ENCODE results near the gene FBRSL1. TPM values are rescaled to one million over a fixed set of nuclear protein-coding genes. Genes with fewer than 3 reads are reported as not detected.
"Not testable (repeated sequence)": the region's sequence is repeated elsewhere in the genome, so short reads cannot be mapped to it uniquely, and the experiment has no call there.

The FBRSL1 gene
- total RNA-seq, 1 experiment from 2014 or later, result 1.5 TPM

DNA sequence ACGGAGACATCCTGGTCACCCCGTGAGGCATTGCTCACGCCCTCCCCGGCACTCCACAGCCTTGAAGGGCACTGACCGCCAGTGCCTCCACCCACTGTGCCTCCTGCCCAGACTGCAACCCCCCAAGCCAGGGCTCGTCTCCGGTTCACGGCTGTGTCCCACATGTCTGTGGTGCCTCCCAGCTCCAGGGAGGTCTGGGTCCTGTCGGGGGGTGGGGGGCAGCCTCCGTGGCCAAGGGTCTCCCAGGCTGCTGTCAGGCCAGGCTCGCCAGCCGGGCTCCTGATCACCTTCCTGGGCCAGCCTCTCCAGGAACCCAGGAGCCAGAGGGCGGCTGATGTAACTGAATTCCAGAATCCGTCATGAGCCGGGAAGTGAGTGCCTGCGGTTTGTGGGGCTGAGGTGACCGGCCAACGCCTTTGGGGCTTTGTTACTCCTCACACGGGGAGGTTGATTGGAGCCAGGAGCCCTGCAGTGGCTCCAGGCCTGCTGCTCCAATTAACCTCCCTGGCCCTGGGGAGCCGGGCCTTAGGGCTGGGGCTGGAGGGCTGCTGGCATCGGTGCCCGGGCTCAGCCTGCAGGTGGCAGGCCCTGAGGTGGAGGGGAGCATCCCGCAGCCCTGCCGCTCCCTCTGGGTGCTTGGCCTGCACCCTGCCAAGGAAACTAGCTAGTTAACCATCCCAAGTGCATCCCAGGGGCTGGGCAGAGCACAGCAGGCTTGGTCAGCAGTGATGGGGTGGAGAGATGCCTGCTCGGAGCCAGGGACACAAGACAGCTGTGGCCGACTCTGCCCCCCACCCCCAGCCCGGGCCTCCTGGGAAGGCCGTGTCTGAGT lies 36.4 kb upstream of the FBRSL1 start:
- peak; percentile 92 for DNase-seq (ENCODE audit: low spot score)

DNA sequence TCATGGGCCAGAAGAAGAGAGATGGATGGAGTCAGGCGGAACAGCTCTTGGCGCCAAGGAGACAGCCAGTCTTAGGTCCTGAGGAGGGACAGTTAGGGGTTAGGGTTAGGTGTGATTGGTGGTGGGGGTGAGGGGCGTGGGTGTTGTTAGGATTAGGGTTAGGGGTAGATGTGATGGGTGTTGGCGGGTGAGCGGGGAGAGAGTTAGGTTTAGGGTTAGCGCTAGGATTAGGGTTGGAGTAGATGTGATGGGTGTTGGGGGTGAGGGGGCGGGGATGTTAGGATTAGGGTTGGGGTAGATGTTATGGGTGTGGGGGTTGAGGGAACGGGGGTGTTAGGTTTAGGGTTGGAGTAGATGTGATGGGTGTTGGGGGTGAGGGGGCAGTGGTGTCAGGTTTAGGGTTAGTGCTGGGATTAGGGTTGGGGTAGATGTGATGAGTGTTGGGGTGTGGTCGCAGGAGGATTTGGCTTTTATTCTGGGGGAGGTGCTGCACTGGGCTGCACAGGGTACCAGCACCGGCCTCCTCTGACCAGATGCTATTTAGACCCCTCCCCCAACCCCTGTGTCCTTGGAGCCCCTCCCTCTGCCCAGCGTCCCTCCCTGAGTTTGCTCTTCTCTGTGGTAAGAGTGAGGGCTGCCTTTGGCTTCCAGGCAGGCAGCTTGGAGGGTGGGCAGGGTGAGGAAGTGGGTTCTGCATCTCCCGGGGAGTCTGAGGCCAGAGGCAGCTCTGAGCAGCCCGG lies 35.6 kb upstream of the FBRSL1 start:
- DNase-seq (ENCODE audit: low spot score), result no peak

DNA sequence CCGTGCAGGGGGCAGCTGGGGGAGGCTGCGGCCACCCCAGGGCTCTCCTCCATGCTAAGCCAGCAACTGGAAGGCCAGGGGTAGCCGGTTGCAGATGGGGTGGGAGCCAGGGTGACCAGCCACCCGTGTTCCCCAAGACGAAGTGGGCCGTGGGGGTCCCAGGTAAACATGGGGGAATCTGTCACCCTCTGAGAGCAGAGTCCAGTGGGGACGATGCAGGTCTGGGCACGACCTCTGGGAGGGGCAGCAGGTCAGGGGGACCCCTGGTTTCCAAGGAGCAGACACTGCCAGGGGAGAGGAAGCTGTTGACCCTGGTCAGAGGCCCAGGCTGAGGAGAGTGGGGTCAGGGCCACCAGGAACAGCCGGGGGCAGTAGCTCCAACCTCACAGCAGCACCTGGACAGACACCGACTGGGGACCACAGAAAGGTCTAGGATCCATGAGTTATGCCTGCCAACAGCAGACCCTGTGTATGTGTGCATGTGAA lies 35.0 kb upstream of the FBRSL1 start:
- DNase-seq (ENCODE audit: low spot score), result no peak

DNA sequence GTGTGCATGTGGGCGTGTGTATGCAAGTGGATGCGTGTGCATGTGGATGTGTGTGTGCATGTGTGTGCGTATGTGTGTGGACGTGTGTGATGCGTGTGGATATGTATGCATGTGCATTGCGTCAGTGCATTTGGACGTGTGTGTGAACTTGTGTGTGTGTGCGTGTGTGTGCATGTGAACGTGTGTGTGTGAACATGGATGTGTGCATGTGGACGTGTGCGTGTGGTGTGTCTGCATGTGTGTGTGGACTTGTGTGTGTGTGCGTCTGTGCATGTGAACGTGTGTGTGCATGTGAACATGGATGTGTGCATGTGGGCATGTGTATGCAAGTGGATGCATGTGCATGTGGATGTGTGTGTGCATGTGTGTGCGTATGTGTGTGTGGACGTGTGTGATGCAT lies 34.4 kb upstream of the FBRSL1 start:
- no peak for DNase-seq (ENCODE audit: low spot score)

DNA sequence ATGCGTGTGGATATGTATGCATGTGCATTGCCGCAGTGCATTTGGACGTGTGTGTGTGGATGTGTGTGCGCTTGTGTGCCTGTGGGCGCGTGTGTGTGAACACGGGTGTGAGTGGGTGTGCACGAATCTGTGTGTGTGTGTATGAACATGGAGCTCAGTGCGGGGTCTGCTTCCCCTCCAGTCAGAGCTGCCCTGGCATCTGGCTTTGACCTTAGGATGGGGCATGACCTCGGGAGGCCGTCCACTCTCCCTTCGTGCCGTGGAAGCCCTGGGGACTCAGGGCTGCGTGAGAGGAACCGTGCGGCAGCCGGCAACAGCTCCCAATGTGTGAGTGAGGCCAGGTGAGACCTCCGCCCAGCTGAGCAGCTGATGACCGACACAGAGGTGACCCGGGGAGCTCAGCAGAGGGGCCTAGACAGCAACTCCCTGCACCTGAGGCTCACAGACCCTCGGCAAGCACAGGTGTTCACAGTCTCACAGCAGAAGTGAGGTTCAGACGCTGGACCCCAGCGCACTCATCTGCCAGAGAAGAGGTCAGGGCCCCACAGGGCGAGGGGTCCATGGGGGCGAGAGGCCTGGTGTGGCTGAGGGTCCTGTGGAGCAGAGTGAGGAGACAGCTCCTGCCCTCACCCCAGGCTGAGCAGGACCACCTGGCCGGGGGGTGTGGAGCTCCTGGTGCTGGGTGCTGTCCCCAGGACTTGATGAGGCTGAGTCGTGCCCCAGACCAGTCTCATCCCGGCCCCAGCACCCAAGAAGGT lies 33.6 kb upstream of the FBRSL1 start:
- no peak for DNase-seq (ENCODE audit: low spot score)

DNA sequence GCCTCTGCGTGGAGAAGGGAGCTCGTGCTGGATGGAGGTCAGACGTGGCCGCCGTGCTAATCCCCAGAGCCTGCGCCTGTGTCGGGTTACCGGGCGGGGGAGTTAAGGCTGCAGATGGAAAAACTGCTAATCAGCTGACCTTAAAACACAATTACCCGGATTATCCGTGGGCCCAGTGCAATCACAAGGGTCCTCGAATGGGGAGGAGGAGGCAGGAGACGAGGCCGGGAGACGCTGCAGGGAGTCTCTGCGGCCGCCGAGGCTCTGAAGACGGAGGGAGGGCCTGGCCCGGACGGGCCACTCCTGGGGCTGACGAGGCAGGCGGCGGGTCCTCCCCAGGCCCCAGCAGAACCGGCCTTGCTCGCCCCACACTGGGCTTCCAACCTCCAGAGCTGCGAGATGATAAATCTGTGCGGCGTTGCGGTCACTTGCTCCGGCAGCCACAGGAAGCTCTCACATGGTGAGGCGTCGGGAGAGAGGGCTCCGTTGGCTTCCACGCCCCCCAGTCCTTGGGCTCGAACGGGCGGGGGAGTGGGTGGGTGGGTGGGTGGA lies 32.9 kb upstream of the FBRSL1 start:
- no peak for DNase-seq (ENCODE audit: low spot score)

DNA sequence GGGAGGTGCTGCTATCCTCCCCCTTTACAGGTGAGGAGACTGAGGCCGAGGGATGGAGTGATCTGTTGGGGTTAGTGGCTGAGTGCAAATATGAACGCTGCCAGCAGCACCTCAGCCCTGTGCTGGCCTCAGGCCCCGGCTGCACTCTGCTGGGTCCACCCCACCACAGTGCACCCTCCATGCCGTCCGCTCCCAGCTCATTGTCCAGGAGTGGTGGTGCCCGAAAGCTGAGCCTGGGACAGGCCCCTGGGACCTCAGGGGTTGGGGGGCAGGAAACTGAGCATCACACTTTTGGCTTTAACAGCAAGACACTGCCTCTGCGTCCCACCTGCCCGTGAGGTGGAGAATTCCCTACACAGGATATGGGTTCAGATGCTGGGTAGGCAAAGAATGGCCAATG lies 31.5 kb upstream of the FBRSL1 start:
- no peak for DNase-seq (ENCODE audit: low spot score)

DNA sequence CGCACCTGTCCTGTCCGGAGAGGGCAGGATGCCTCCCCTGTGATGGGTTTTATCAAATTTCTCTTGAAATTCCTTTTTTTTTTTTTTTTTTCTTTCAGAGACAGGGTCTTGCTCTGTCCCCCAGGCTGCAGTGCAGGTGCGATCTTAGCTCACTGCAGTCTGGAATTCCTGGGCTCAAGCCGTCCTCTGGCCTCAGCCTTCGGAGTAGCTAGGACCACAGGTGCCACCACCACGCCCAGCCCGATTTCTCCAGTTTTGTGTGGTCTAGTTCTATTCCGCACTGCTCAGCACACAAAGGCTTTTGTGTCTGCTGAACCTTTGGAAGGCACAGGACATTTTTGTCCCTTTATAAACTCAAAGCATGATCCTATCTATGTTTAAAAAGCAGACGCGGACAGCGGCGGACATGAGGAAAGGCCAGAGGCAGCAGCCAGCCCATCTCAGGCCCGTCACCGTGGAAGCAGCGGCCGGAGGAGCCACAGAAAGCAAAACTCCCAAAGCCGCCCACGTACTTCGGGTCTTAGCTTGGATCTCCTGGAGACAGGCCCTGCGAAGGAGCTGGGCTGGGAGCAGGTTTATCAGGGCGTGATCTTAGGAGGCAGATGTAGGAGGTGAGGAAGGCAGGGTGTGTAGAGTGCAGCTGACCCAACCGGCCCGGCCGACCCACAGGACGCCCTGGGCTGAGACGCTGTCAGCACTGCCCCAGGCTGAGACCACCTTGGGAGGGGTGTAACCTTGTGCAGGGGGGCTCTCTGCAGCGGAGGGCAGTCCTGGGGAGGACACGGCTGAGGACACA lies 30.9 kb upstream of the FBRSL1 start:
- no peak for DNase-seq (ENCODE audit: low spot score)

DNA sequence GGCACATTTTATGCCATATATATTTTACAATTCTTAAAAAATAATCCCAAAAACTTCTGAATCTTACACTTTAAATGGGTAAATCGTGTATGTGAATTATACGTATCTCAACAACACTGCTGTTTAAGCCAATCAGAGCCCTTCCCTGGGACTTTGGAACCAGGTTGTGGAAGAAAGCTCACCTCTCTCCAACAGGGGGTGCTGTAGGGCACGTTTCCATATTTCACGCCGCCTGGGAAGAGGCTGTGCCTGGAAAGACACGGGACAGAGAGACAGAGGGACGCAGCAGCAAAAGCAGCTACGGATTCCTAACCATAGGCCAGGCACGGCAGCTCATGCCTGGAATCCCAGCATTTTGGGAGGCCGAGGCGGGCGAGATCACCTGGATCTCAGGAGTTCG lies 29.4 kb upstream of the FBRSL1 start:
- no peak for DNase-seq (ENCODE audit: low spot score)

DNA sequence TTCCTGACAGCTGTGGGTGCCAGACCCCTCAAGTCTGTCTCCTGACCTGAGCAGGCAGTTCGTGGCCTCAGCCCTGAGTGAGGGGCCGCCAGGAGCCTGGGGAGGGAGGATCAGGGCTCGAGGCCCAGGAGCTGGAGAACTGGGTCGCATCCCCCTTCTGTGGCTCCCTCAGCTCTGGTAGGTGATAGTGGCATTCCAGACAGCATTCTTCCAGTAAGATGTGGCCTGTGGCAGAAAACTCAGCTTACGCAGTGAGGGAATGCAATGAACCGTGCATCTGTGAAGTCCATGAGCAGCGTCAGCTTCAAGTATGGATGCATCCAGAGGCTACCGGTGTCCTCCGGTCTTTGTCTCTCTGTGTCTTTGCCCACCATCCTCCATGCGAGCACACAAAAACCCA lies 28.4 kb upstream of the FBRSL1 start:
- no peak for DNase-seq (ENCODE audit: low spot score)

DNA sequence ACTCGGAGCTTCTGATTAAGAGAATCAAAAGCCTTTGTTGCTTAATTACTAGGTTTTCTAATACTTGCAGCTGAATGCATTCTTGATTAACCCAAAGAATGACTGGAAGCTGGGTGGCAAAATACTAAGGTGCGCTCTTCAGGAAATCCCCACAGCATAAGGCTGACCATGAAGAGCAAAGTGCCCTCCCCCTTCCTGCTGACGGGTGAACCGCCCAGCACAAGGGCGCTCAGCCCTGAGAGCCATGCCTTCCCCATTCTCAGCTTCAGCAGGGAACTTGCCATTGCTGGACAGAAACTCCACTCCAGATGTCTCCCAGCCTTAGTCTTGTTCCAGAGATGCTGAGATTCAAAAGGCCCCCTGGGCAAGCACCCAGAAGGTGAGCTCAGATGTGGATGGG lies 27.2 kb upstream of the FBRSL1 start:
- DNase-seq (ENCODE audit: low spot score), result no peak

DNA sequence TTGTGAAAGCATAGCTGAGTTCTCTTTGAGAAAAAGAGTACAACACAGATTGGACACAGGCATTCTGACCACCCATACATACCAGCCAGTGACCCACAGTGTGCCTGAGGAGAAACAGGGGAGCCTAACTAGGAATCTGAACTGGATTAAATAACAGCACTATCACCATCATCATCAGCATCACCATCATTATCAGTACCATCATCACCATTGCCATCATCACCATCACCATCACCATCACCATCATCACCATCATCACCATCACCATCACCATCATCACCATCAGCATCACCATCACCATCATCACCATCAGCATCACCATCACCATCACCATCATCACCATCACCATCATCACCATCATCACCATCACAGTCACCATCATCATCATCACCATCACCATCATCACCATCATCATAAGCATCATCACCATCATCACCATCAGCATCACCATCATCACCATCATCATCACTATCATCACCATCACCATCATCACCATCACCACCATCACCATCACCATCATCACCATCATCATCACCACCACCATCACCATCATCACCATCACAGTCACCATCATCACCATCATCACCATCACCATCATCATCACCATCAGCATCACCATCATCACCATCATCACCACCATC lies 26.5 kb upstream of the FBRSL1 start:
- not testable (repeated sequence) for DNase-seq (ENCODE audit: low spot score)

DNA sequence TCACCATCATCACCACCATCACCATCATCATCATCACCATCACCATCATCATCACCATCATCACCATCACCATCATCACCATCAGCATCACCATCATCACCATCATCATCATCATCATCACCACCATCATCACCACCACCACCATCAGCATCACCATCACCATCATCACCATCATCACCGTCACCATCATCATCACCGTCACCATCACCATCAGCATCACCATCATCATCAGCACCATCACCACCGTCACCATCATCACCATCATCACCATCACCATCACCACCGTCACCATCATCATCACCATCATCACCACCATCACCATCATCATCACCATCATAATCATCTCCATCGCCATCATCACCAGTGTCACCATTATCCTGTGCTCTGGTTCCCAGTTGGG lies 25.6 kb upstream of the FBRSL1 start:
- not testable (repeated sequence) for DNase-seq (ENCODE audit: low spot score)

DNA sequence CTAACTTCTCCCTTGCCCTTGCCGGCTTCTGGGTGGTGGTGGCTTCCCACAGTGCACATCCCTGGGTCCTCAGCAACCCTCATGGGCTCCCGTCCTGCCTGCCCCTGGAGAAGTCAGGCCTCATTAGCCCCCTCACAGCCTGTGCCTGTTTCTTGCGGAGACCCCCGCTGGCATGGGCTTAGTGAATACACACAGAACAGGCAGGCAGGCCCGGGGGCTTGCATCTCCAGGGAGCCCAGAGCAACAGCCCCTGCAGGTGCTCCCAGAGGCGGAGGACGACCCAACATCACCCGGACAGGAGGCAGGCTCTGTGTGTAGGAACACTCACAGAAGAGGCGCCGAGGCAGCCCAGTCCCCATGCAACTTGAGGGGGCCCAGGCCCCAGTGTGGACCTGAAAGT lies 25.1 kb upstream of the FBRSL1 start:
- DNase-seq (ENCODE audit: low spot score), result no peak

DNA sequence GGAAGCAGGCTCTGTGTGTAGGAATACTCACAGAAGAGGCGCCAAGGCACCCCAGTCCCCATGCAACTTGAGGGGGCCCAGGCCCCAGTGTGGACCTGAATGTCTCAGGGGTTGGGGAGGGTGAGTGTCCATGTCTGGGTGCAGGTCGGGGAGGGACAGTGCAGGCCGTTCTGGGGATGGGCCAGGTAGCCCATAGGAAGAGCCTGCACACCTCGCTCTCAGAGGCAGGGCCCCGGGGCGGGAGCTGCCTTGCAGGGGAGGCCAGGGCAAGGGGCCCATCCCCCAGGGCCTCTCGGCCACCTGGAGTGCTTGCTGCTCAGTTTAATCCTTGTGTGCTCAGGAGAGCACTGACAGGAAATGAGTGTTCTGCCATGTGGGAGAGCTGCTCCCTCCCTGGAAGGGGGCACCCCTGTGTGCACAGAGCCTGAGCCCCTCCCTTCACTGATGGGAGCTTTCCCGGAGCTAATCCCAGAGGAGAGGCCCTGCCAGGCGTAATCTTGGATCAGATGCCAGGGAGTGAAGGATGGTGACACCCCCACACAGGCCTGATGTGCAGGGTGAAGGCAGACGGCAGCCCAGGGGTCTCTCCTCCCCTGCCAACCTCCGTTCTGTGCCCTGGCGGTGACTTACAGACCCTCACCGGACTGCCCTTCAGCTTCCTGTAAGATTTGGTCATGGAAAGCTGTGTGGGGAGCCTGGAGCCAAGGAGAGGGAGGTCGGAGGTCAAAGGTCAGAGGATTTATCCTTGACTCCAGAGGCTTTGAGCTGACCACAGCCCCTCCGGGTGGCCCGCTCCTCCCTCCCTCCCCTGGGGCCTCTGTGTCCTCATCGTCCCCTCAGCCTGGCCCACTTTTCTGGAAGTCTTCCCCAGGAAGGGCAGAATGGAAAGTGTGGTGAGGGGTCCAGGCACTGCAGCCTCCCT lies 24.4 kb upstream of the FBRSL1 start:
- DNase-seq (ENCODE audit: low spot score), result peak; percentile 34

DNA sequence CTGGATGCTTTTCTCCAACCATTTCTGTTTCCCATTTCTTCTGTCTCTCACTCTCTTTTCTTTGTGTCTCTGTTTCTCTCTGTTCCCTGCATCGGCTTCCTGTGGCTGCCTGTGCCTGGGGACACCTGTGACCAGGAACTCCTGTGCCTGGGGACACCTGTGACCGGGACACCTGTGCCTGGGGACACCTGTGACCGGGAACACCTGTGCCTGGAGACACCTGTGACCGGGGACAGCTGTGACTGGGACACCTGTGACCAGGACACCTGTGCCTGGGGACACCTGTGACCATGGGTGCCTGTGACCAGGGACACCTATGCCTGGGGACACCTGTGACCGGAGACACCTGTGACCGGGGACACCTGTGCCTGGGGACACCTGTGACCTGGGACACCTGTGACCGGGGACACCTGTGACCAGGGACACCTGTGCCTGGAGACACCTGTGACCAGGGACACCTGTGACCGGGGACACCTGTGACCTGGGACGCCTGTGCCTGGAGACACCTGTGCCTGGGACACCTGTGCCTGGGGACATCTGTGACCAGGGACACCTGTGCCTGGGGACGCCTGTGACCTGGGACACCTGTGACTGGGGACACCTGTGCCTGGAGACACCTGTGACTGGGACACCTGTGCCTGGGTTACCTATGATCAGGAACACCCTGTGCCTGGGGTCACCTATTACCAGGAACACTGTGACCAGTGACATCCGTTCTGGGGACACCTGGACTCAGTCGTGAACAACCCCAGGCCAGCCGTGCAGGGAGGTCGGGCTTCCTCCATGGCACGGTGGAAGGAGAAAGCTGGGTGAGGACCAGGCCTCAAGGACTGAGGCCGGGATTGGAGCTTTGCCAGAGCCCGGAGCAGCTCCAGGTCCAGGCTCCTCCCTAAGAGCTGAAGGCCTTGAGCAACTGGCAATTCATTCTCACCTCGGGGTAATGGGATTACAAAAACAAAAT lies 23.4 kb upstream of the FBRSL1 start:
- no peak for DNase-seq (ENCODE audit: low spot score)

DNA sequence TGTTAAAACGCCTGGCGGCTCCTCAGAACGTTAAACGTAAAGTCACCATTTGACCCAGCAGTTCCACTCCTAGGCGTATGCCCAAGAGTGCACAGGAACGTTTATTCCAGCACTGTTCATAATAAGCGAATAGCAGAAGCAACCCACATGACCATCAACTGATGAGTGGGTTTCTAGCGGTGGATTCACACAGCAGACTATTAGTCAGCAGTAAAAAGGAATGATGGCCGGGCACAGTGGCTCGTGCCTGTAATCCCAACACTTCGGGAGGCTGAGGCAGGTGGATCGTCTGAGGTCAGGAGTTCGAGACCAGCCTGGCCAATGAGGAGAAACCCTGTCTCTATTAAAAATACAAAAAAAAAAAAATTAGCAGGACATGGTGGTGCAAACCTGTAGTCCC lies 22.4 kb upstream of the FBRSL1 start:
- no peak for DNase-seq (ENCODE audit: low spot score)

DNA sequence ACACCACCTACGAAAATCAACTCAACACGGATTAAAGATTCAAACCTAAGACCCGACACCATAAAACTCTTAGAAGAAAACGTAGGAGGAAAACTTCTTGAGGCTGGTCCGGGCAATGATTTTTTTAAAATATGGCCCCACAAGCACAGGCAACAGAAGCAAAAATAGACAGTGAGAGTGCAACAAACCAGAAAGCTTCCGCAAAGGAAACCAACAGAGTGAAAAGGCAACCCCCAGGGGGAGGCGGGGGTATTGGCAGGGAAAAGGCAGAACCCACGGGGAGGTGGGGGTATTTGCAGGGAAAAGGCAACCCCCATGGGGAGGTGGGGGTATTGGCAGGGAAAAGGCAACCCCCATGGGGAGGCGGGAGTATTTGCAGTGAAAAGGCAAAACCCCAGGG lies 20.5 kb upstream of the FBRSL1 start:
- no peak for DNase-seq (ENCODE audit: low spot score)
